GM18507 (cell line): ENCODE measurements around the gene ZNF223.

Source experiments
- DNase-seq: peaks from one replicate; pipeline ENCODE4 v3.0.0; 2011; ENCODE audit warnings: low read depth; ENCODE audit not compliant: insufficient read length; ENCODE audit errors: extremely low spot score
- FAIRE-seq: peaks from 2 replicates; lab custom pipeline; 2011; peaks lifted over from hg19 to GRCh38; lab: Jason Lieb, UNC

Gene ZNF223

DNA sequence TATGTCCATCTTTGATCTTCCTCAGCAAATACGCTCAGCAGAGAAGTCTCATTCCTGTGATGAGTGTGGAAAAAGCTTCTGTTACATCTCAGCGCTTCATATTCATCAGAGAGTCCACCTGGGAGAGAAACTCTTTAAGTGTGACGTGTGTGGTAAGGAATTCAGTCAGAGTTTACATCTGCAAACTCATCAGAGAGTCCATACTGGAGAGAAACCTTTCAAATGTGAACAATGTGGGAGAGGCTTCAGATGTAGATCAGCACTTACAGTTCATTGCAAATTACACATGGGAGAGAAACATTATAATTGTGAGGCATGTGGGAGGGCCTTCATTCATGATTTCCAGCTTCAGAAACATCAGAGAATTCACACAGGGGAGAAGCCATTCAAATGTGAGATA, 14.5 kb downstream of the ZNF223 start:
- FAIRE-seq, result no peak
- DNase-seq, result no peak

DNA sequence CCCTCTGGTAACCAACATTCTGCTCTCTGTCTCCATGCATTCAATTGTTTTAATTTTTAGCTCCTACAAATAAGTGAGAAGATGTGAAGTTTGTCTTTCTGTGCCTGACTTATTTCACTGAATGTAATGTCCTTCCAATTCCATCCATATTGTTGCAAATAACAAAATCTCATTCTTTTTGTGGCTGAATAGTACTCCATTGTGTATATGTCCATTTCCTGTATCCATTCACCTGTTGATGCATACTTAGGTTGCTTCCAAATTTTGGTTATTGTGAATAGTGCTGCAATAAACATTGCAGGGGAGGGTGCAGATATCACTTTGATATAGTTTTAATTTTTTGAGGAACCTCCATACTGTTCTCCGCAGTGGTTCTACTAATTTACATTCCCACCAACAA, 17.6 kb downstream of the ZNF223 start:
- no peak for DNase-seq
- FAIRE-seq, result no peak

DNA sequence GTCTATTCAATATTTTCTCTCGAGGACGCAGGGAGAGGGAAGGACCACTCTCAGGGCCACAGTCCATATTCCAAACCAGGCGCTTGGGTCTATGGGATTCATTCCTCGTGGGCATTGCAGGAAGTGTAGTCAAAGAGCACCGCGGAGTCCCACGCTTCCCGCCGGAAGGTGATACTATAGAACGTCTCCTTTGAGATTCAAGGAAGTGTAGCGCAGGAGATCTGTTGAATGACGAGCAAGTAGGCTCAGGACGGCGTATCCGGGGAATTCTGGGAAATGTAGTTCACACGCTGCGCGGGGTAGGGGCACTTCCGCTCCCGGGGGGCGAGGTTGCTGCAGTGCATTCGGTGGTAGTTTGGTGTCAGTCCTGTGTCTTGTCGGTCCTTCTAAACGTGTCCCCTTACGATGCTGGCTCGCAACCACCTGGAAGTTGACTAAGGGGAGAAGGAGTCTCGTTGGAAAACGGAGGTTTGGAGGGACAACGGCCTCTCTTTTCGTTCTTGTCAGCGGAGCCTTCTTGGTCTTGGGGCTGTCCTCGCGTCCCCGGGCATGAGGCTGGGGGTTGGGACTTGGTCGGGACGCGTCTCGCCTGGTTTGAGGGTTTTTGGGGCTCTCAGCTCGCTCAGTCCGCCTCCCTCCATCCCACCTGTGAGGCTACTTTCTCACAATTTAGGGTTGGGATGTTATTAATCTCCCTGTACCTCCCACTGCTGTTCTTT, 20.1 kb downstream of the ZNF223 start, which contains the start of gene ZNF284:
TSS of gene ZNF284 (plus strand) at position 336 of the 719 bp plus-strand sequence. CDS start 4,231 bp downstream, outside the sequence.
- peak; percentile 64 for DNase-seq
- peak; percentile 95 for FAIRE-seq

DNA sequence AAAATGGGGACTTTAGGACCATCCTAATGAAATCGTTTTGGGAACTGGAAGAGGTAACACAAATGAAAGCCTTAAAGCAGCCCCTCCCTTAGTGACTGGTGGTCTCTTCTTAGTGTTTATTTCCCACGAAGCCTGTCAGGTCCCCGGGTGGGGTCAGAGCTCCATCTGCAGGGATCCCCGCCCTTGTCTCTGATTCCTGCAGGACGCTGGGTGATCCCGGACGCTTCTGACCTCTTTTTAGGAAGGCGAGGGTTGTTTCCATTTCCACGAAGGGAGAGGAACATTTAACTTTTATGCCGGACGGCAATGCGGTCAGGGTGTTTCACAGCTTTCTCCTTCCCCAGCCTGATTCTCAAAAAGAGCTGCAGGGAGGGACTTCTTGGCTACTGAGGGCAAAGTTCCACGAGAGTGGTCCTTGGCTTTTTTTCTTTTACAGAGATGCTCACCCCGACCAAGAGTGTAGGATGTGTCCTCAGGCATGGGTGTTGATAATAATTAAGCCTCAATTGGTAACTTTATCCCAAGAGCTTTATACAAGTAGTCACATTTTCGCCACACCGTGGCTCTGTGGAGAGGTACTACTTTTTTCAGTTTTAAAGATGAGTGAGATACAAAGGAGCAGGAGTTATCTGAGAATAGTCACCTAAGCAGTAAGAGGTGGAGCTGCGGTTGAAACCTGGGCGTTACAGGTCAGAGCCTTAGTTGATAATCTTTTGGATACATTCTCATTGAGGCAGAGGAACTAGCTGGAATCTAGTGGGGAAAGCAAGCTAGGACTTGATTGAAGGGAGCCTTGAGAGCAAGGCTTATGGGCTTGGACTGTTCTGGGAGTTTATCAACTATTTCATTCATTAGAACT, 20.9 kb downstream of the ZNF223 start:
- DNase-seq (no peak), FAIRE-seq (no peak)

DNA sequence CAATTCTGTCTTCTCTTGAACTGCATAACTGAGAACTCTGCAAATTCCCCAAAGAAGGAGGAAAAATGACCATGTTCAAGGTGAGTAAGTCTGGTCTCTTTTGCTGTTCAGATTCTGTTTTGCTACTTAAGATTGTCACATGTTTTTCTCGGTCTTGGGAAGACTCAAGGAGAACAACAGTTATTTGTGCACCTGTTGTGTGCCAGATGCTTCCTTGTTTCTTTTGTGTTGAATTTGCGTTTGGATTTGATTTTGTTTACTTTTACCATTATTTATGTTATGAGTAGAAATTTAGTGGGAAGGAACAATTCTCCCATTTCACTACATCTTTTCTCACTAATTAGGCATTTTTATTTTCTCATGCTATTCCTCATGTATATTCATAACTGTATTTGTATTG, 24.5 kb downstream of the ZNF223 start:
- DNase-seq, result no peak
- no peak for FAIRE-seq

DNA sequence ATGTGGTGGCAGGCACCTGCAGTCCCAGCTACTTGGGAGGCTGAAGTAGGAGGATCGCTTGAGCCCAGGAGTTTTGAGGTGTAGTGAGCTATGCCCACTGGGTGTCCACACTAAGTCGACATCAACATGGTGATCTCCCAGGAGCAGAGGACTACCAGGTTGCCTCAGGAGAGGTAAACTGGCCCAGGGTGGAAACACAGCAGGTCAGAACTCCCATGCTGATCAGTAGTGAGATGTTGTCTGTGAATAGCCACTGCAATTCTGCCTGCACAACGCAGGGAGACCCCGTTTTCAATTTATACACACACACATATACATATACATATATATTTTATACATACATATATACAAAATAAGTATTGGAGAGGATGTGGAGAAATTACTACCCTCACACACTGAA, 40.3 kb downstream of the ZNF223 start:
- no peak for DNase-seq
- FAIRE-seq, result no peak

DNA sequence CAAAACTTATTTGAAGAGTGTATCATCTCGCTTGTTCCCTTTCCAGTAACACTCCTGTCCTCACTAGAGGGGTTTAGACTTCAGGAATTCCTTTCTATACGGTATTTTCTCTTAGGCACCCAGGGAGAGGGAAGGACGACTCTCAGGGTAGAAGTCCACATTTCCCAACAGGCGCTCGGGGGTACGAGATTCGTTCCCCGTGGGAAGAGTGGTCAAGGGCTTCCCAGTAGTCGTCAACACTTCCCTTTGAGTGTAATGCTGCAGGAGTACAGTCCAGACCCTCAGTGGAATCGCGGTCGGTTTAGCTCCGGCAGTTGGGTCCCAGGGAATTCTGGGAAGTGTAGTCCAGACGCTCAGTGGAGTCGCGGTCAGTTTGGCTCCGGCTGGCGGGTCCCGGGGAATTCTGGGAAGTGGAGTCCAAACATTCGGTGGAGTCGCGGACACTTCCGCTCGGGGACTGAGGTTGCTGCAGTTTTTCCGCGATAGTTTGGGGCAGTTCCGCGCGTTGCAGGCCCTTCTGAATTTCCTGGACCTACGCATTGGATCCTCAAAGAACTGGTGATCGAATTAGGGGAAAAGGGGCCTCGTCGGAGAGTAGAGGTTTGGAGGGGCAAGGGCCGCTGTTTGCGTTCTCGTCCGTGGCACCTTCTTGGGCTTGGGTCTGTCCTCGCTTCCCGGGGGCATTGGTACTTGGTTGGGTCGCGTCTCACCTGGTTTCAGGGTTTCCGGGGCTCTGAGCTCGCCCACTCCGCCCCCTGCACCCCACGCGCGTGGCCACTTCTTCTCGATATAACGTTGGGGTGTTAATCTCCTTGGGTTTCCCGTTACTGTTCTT, 42.3 kb downstream of the ZNF223 start, which contains the start of gene ZNF224:
TSS of gene ZNF224 (plus strand) at position 431 of the 835 bp plus-strand sequence. CDS start 3,513 bp downstream, outside the sequence.
- peak; percentile 75 for DNase-seq
- FAIRE-seq, result peak; percentile 98

DNA sequence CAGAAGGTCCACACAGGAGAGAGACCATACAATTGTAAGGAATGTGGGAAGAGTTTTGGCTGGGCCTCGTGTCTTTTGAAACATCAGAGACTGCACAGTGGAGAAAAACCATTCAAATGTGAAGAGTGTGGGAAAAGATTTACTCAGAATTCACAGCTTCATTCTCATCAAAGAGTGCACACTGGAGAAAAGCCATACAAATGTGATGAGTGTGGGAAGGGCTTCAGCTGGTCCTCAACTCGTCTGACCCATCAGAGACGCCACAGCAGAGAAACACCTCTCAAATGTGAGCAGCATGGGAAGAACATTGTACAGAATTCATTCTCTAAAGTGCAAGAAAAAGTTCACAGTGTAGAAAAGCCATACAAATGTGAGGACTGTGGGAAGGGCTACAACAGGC, 55.9 kb downstream of the ZNF223 start:
- FAIRE-seq (no peak), DNase-seq (no peak)

DNA sequence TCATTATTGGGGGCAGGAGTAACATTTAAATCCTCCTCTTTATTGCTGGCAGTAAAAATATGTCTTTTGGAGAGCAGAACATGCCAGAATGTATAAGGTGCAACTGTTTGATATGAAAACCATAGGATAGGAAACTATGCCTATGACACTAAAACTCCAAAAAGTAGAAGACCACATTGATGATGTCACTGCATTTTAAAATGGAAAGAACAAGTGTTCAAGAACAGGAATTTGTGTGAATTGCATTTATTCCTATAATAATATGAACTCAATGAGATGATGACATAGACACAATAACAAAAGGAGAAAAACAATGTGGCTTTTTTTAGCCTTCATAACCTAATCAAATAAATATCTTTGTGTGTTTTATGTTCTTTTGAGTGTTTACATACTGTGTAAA, 57.6 kb downstream of the ZNF223 start:
- DNase-seq (no peak), FAIRE-seq (no peak)

DNA sequence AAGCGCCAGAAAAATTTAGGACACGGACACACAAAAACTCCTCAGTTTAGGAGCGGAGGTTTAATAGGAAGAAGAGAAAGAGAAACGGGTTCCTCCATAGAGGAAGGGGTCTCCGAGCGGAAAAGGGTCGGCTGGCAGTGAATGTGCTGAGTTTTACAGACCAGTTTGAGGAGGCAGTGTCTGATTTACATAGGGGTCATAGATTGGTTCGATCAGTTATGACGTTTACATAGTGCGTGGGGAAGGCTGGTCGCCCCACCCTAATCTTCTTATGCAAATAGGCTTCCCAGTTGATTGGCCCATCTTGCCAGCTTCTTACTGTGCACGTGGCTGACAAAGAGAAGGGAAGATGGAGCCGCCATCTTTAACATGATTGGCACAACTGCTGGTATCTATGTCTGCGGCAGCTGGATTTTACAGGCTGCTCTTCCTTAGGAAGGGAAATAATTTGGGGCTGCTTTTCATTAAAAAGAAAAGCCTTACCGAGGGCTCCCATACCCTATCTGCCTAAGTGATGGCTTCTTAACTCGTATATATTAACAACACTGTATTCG, 60.2 kb downstream of the ZNF223 start:
- FAIRE-seq (no peak), DNase-seq (no peak)

DNA sequence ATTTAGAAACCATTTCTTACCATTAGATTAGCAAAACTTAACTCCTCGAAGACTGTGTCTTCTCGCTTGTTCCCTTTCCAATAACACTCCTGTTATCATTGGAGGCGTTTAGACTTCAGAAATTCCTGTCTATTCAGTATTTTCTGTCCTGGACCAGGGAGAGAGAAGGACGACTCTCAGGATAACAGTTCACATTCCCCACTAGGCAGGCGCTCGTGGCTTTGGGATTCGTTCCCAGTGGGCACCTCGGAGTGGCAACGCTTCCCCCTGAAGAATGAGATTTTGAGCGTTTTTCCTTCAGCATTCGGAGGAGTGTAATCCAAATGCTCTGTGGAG, 60.9 kb downstream of the ZNF223 start:
- no peak for FAIRE-seq
- DNase-seq, result no peak

DNA sequence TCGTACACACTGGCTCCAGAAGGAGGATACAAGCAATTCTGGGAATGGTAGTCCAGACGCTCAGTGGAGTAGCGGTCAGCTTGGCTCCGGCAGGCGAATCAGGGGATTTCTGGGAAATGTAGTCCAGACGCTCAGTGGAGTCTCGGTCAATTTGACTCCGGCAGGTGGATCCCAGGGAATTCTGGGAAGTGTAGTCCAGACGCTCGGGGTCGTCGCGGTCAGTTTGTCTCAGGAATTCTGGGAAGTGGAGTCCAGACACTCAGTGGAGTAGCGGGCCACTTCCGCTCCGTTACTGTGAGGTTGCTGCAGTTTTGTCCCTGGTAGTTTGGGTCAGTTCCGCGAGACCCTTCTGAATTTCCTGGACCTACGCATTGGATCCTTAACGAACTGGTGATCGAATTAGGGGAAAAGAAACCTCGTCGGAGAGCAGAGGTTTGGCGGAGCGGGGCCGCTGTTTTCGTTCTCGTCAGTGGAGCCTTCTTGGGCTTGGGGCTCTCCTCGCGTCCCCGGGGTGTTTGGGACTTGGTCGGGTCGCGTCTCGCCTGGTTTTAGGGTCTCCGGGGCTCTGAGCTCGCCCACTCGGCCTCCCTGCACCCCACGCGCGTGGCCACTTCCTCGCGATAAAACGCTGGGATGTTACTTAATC, 61.4 kb downstream of the ZNF223 start, which contains the start of gene ZNF225:
TSS of gene ZNF225 (plus strand) at position 262 of the 646 bp plus-strand sequence. CDS start 2,429 bp downstream, outside the sequence.
- FAIRE-seq, result peak; percentile 99
- DNase-seq, result peak; percentile 75

DNA sequence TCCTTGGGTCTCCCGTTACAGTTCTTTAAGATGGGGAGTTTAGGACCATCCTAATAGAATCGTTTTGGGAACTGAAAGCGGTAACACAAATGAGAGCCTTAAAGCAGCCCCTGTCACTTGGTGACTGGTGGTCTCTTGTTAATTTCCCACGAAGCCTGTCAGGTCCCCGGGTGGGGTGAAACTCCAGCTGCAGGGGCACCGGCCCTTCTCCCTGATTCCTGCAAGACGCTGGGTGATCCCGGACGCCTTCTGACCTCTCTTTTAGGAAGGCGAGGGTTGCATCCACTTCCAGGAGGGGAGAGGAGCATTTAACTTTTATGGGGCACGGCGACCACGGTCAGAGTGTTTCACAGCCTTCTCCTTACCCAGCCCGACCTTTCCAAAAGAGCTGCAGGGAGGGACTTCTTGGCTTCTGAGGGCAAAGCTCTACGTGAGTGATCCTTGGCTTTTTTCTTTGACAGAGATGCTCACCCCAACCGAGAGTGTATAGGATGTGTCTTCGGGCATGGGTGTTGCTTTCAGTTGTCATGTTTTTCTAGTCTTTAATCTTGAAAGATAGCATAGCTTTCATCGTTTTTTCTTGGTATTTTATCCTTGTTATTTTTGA, 62.1 kb downstream of the ZNF223 start:
- FAIRE-seq, result no peak
- no peak for DNase-seq
